Cerebellar nuclear complex (tissue), 1 donor: ENCODE measurements around the gene TMEM217.
"Not testable (repeated sequence)": the region's sequence is repeated elsewhere in the genome, so short reads cannot be mapped to it uniquely, and the experiment has no call there.

ENCODE experiments used
- DNase-seq, 2 experiments: peaks; one replicate each; lab custom pipeline; 2025; lab: John Stamatoyannopoulos, UW

TMEM217 gene

DNA sequence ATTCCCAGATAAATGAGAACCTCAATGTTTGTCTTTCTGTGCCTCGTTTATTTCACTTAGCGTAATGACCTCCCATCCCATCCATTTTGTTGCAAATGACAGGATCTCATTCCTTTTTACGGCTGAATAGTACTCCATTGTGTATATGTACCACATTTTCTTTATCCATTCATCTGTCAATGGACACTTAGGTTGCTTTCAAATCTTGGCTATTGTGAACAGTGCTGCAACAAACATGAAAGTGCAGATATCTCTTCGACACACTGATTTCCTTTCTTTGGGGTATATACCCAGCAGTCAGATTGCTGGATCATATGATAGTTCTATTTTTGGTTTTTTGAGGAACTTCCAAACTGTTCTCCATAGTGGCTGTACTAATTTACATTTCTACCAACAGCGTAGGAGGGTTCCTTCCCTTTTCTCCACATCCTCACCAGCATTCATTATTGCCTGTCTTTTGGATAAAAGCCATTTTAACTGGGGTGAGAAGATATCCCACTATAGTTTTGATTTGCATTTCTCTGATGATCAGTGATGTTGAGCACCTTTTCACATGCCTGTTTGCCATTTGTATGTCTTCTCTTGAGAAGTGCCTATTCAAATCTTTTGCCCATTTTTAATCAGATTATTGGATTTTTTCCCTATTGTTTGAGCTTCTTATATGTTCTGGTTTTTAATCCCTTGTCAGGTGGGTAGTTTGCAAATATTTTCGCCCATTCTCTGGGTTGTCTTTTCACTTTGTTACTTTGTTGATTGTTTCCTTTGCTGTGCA is 71.8 kb downstream of the TMEM217 start:
- DNase-seq = not testable (repeated sequence)

DNA sequence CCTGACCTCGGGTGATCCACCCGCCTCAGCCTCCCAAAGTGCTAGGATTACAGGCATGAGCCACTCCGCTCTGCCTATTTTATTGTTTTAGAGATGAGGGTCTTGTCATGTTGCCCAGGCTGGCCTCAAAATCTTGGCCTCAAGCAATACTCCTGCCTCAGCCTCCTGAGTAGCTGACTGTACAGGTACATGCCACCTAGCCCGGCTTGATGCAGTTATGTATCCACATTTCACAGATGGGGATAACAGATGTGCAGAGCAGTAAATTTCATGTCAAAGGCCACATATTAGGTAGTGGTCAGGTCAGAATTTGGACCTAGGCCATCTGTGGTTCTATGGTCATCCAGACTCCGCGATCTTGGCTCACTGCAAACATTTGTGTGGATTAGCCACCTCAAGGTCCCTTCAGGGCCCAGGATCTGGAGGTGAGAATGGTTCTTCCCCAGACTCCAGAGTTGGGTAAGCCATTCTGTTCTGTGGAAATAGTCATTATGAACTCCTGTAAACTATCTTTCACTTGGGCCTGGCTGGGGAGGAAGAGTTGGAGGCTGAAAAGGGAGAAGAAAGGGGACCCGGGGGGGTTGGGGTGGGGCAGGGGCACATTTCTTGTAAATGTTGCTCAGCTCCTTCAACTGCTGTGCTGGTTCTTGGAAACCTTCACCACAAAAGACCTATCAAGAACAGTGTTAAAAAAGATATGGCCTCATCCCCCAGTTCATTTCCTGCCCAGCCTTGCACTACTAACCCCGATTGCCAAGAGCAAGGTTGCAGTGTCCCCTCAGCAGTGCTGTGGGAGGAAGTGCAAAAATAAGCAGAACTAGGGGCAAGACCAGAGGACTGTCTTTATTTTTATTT is 75.0 kb downstream of the TMEM217 start:
- DNase-seq = no peak

- DNase-seq = not testable (repeated sequence)
Measured at GRCh38 chr6:37180610-37181009, 77.3 kb downstream of the TMEM217 start.

- DNase-seq = no peak
Measured at GRCh38 chr6:37180075-37180474, 77.9 kb downstream of the TMEM217 start.

DNA sequence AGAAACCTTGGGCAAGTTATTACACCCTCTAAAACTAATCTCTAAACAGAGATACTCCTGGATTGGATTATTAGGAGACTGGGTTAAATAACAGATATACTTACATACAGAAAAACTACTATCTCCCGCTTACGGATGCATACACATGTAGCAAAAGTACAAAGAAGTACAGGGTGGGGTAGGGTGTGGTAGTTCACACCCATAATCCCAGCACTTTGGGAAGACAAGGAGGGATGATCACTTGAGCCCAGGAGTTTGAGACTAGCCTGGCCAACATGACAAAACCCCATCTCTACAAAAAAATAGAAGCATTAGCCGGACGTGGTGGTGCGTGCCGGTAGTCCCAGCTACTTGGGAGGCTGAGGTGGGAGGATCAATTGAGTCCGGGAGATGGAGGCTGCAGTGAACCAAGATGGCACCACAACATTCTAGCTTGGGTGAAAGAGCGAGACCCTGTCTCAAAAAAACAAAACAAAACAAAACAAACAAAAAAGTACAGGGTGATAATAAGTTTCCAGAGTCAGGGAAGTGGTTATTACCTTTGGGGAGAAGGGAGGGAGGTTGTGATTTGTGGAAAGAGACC is 79.9 kb downstream of the TMEM217 start:
- DNase-seq = no peak

DNA sequence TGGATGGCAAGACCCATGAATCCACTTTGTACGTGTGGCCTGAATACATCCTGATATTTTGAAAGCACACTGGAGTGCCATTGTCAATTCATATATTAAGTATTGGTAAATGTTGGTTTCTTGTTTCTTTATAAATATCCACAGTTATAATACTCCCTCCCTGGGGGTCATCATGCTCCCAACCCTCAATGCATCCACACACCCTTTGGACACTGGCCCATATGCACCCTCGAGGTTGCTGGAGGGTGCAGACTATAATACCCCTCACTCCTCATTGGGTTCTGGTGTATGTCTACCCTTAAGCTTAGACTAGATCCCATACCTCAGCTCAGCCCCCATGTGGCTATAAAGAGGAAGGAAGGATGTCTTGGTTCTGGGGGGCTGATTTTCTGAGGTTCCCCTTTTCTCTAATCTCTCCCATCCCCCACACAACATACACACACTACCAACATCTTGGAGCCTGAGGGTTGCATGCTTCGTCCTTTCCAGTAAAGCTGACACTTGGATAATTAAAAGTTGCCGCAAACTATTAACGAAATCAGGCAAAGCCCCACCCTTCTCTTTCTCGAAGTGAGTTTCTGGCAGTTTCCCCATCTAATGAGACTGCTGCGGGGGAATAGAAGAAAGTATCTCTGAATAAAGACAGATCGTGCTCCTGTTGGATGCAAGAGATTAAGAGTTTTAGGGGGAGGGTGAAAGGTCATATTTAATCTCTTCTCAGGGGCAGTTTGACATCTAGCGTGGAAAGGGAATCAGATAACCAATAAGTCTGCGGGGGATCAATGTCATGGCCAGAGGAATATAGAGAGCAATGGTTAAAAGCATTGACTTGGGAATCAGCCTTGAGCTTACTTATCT is 80.6 kb downstream of the TMEM217 start:
- no peak for DNase-seq

- no peak for DNase-seq
Measured at GRCh38 chr6:37176268-37177076, 81.5 kb downstream of the TMEM217 start.

GRCh38 chr6:37175332-37176267 is 82.3 kb downstream of the TMEM217 start:
- no peak for DNase-seq

- DNase-seq = no peak
Measured at GRCh38 chr6:37174515-37175331, 83.2 kb downstream of the TMEM217 start.

DNA sequence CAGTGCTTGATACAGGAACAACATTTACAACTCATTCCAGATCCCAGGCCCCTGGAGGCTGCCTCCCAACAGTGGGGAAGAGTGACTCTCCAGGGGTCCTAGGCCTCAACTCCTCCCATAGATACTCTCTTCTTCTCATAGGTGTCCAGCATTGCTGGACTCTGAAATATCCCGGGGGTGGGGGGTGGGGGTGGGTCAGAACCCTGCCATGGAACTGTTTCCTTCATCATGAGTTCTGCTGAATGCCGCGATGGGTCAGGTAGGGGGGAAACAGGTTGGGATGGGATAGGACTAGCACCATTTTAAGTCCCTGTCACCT is 83.8 kb downstream of the TMEM217 start:
- no peak for DNase-seq

- DNase-seq = no peak
Measured at GRCh38 chr6:37173493-37174195, 84.3 kb downstream of the TMEM217 start.

DNA sequence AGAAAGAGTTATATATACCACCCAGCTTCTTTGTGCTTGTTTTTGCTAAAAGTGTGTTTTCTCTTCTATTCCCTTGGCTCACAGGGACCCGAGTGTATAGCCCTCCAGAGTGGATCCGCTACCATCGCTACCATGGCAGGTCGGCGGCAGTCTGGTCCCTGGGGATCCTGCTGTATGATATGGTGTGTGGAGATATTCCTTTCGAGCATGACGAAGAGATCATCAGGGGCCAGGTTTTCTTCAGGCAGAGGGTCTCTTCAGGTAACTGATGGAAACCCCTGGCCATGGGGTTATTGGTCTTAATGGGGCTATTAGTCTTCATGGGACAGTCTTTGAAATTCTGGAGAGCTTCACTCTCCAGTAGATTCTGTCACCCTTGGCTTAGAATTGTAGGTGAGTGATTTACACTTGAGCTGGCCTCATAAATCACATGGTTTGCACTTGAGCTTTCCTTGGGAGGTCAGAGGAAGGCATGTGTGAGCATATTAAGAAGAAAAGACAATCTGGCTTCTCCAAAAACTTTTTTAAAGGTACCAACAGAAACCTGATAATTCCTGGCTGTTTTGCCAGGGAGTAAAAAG is 84.9 kb downstream of the TMEM217 start:
- DNase-seq = no peak

GRCh38 chr6:37171970-37172812 is 85.8 kb downstream of the TMEM217 start:
- peak in 1 of 2 experiments; percentile 59 for DNase-seq

DNA sequence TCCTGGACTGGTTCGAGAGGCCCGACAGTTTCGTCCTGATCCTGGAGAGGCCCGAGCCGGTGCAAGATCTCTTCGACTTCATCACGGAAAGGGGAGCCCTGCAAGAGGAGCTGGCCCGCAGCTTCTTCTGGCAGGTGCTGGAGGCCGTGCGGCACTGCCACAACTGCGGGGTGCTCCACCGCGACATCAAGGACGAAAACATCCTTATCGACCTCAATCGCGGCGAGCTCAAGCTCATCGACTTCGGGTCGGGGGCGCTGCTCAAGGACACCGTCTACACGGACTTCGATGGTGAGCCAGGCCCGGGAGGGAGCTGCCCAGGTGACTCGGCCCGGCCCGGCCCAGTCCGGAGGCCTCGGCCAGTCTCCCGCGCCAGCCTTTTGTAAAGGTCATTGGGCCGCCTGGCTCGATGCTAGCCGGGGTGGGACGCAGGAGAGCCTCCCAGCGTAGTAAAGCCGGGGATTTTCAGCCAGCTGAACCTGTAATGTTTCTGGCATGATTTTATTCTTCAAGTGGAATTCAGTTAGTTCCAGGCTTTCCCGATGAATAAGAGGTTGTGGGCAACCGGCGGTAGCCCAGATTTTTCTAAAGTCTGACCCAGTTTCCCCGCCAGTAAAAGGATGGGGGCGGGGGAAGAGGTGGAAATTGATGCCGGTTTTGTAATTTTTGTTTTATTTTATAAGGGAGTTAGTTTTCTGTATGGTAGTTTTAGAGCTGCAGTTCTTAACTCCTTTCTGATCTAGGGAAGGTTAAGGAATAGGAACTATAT is 86.6 kb downstream of the TMEM217 start:
- peak in 1 of 2 experiments; percentile 36 for DNase-seq

- no peak for DNase-seq
Measured at GRCh38 chr6:37170273-37171200, 87.4 kb downstream of the TMEM217 start.
